Body of pancreas (tissue), 4 donors: Measurements from ENCODE around the gene PRUNE2.

Source experiments
- CTCF ChIP-seq, 7 experiments: fragments of 450-650 bp in 4 of 7; fragments of 200-600 bp in 3 of 7; sonication (generic) in 3 of 7; IDR thresholded peaks; one replicate each; pipeline ENCODE4 v1.5.1; 2016 to 2019; ENCODE audit warnings: antibody characterized with exemption in 7 of 7
- POLR2A ChIP-seq, 3 donors: fragments of 450-650 bp; IDR thresholded peaks; one replicate each; pipeline ENCODE4 v1.6.1; 2016; ENCODE audit warnings: antibody characterized with exemption in 3 of 3, mild to moderate bottlenecking in 2 of 3

GRCh38 chr9:76896035-76896434, 9.9 kb downstream of the PRUNE2 start:
- TF ChIP-seq CTCF (IDR thresholded peaks at IDR 0.05) (no peak), POLR2A (IDR thresholded peaks at IDR 0.05) (no peak)
